ENCODE data around the gene CGN.

CGN gene

GRCh38 chr1:151547119-151547899 lies 36.1 kb downstream of the CGN start:
- no peak for DNase-seq

GRCh38 chr1:151547900-151548230 lies 36.7 kb downstream of the CGN start:
- no peak for DNase-seq

- no peak for DNase-seq
Observed at GRCh38 chr1:151549199-151549598, 38.0 kb downstream of the CGN start.

GRCh38 chr1:151553659-151554058 lies 42.5 kb downstream of the CGN start:
- no peak for DNase-seq

- DNase-seq, result no peak
Observed at GRCh38 chr1:151556052-151556451, 44.9 kb downstream of the CGN start.

GRCh38 chr1:151562661-151563060 lies 51.5 kb downstream of the CGN start:
- DNase-seq, result no peak

- DNase-seq, result no peak
Observed at GRCh38 chr1:151563376-151563775, 52.2 kb downstream of the CGN start.

GRCh38 chr1:151565502-151566189 lies 54.5 kb downstream of the CGN start:
- no peak for DNase-seq

GRCh38 chr1:151568626-151569088 lies 57.5 kb downstream of the CGN start:
- DNase-seq, result no peak

GRCh38 chr1:151570819-151571218 lies 59.6 kb downstream of the CGN start:
- no peak for DNase-seq

- DNase-seq, result no peak
Observed at GRCh38 chr1:151574575-151575529, 63.7 kb downstream of the CGN start.

- no peak for DNase-seq
Observed at GRCh38 chr1:151577173-151577572, 66.0 kb downstream of the CGN start.

- no peak for DNase-seq
Observed at GRCh38 chr1:151578941-151579340, 67.8 kb downstream of the CGN start.

GRCh38 chr1:151579436-151580225 lies 68.4 kb downstream of the CGN start:
- peak in 20 of 56 donors; percentile 0 to 49 (median 16) for DNase-seq

- no peak for DNase-seq
Observed at GRCh38 chr1:151581451-151581850, 70.3 kb downstream of the CGN start.

GRCh38 chr1:151581921-151582320 lies 70.7 kb downstream of the CGN start:
- DNase-seq, result no peak

- no peak for DNase-seq
Observed at GRCh38 chr1:151583796-151584195, 72.6 kb downstream of the CGN start.

GRCh38 chr1:151584278-151584677 lies 73.1 kb downstream of the CGN start:
- DNase-seq, result no peak

GRCh38 chr1:151584780-151585179 lies 73.6 kb downstream of the CGN start:
- no peak for DNase-seq

- no peak for DNase-seq
Observed at GRCh38 chr1:151585622-151586021, 74.4 kb downstream of the CGN start.
